ENCODE results near the gene RBM19.
A peak's percentile ranks its signal among the peaks of the same experiment; 100 is the strongest.
"Not testable (repeated sequence)": the region's sequence is repeated elsewhere in the genome, so short reads cannot be mapped to it uniquely, and the experiment has no call there.

The RBM19 gene

GRCh38 chr12:113926788-113927187 is 39.3 kb downstream of the RBM19 start:
- DNase-seq = no peak

GRCh38 chr12:113924341-113924740 is 41.8 kb downstream of the RBM19 start:
- DNase-seq = no peak

- no peak for DNase-seq
These were observed 42.9 kb downstream of the RBM19 start for GRCh38 chr12:113923251-113923650.

GRCh38 chr12:113921430-113921829 is 44.7 kb downstream of the RBM19 start:
- DNase-seq = no peak

- no peak for DNase-seq
These were observed 46.3 kb downstream of the RBM19 start for GRCh38 chr12:113919791-113920190.

- no peak for DNase-seq
These were observed 47.8 kb downstream of the RBM19 start for GRCh38 chr12:113918306-113918705.

GRCh38 chr12:113917393-113917792 is 48.7 kb downstream of the RBM19 start:
- DNase-seq = no peak

- no peak for DNase-seq
These were observed 51.3 kb downstream of the RBM19 start for GRCh38 chr12:113914806-113915205.

- DNase-seq = no peak
These were observed 51.9 kb downstream of the RBM19 start for GRCh38 chr12:113914176-113914575.

- peak; percentile 36 for DNase-seq
These were observed 53.3 kb downstream of the RBM19 start for GRCh38 chr12:113912760-113913329.

- no peak for DNase-seq
These were observed 54.0 kb downstream of the RBM19 start for GRCh38 chr12:113911971-113912759.

- DNase-seq = no peak
These were observed 55.3 kb downstream of the RBM19 start for GRCh38 chr12:113910751-113911272.

- DNase-seq = no peak
These were observed 56.2 kb downstream of the RBM19 start for GRCh38 chr12:113909776-113910420.

- no peak for DNase-seq
These were observed 57.5 kb downstream of the RBM19 start for GRCh38 chr12:113908584-113909100.

- DNase-seq = no peak
These were observed 58.5 kb downstream of the RBM19 start for GRCh38 chr12:113907446-113908180.

GRCh38 chr12:113906411-113907200 is 59.5 kb downstream of the RBM19 start:
- no peak for DNase-seq

GRCh38 chr12:113905829-113906228 is 60.3 kb downstream of the RBM19 start:
- no peak for DNase-seq

- no peak for DNase-seq
These were observed 62.7 kb downstream of the RBM19 start for GRCh38 chr12:113903381-113903863.

GRCh38 chr12:113901319-113901718 is 64.8 kb downstream of the RBM19 start:
- not testable (repeated sequence) for DNase-seq

- no peak for DNase-seq
These were observed 65.4 kb downstream of the RBM19 start for GRCh38 chr12:113900716-113901115.

GRCh38 chr12:113899561-113900471 is 66.3 kb downstream of the RBM19 start:
- peak; percentile 70 for DNase-seq
